ENCODE measurements around the gene GALNTL6. TPM values are rescaled to one million over a fixed set of nuclear protein-coding genes. Genes with fewer than 3 reads are reported as not detected.

Gene GALNTL6
- total RNA-seq, 2 donors from 2014 or later = 0.71 TPM; not detected in 1

DNA sequence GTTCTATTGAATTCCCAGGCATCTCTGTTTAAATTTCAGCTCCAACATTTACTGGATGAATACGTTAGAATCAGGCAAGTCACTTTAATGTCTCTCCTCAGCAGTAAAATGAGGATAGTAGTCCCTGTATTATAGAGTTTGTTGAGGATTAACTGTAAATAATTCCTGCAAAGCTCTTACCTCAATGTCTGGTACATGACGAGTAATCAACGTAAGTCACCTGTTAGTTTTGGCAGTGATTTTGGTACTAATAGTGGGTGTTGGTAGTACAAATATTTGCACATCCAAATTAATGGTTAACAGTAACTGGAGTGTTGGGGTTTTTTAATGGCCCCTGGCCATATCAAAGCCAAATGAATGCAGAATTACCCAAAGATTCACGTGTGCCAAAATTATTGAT is 1165.6 kb downstream of the GALNTL6 start:
- H3K36me3 Mint-ChIP-seq (ENCODE audit: low read depth) = no peaks in the 10 kb centered on the region
- no peak overlapping the region for H3K9ac ChIP-seq (ENCODE audit: extremely low read depth, low read length, poor library complexity, severe bottlenecking)
- no peaks in the 10 kb centered on the region for H3K36me3 ChIP-seq (ENCODE audit: control insufficient read depth, insufficient read depth, low read length)
- H3K4me3 ChIP-seq (ENCODE audit: low read length) = no peak overlapping the region
- H3K9me3 Mint-ChIP-seq = peaks cover 5% of the 10 kb centered on the region
- no peak for DNase-seq
- 95 to 100% methylated on average over 1 to 4 of the region's 4 CpGs for WGBS, 2 experiments (ENCODE audit: insufficient coverage in 1 of 2, insufficient read length in 1 of 2)
- H3K27me3 Mint-ChIP-seq (ENCODE audit: insufficient read depth) = no peaks in the 10 kb centered on the region
- H3K27ac ChIP-seq (ENCODE audit: low read depth, low read length) = no peak overlapping the region
- no peak overlapping the region for H3K27ac Mint-ChIP-seq
- no peaks in the 10 kb centered on the region for H3K4me1 Mint-ChIP-seq
- H3K4me3 Mint-ChIP-seq = no peak overlapping the region
- H3K9me3 ChIP-seq (ENCODE audit: control insufficient read depth, low read length) = no peaks in the 10 kb centered on the region
- H3K4me1 ChIP-seq (ENCODE audit: control insufficient read depth, insufficient read depth, low read length) = no peaks in the 10 kb centered on the region
- TF ChIP-seq, protein P1, sequence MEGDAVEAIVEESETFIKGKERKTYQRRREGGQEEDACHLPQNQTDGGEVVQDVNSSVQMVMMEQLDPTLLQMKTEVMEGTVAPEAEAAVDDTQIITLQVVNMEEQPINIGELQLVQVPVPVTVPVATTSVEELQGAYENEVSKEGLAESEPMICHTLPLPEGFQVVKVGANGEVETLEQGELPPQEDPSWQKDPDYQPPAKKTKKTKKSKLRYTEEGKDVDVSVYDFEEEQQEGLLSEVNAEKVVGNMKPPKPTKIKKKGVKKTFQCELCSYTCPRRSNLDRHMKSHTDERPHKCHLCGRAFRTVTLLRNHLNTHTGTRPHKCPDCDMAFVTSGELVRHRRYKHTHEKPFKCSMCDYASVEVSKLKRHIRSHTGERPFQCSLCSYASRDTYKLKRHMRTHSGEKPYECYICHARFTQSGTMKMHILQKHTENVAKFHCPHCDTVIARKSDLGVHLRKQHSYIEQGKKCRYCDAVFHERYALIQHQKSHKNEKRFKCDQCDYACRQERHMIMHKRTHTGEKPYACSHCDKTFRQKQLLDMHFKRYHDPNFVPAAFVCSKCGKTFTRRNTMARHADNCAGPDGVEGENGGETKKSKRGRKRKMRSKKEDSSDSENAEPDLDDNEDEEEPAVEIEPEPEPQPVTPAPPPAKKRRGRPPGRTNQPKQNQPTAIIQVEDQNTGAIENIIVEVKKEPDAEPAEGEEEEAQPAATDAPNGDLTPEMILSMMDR (conservative IDR thresholded peaks at IDR 0.05) = no peak
- H3K27me3 ChIP-seq (ENCODE audit: control insufficient read depth, insufficient read depth, low read length, poor library complexity, severe bottlenecking) = no peaks in the 10 kb centered on the region

GRCh38 chr4:172979332-172979731 is 1166.1 kb downstream of the GALNTL6 start:
- H3K4me3 Mint-ChIP-seq = no peak overlapping the region
- WGBS, 2 experiments (ENCODE audit: insufficient coverage in 1 of 2, insufficient read length in 1 of 2) = 87% methylated on average over 1 of the region's 1 CpG; no CpG with 5 or more reads in 1 of the 2 experiments
- H3K36me3 ChIP-seq (ENCODE audit: control insufficient read depth, insufficient read depth, low read length) = no peaks in the 10 kb centered on the region
- H3K4me3 ChIP-seq (ENCODE audit: low read length) = no peak overlapping the region
- no peak for DNase-seq
- H3K27ac ChIP-seq (ENCODE audit: low read depth, low read length) = no peak overlapping the region
- no peaks in the 10 kb centered on the region for H3K4me1 Mint-ChIP-seq
- no peaks in the 10 kb centered on the region for H3K27me3 Mint-ChIP-seq (ENCODE audit: insufficient read depth)
- H3K27me3 ChIP-seq (ENCODE audit: control insufficient read depth, insufficient read depth, low read length, poor library complexity, severe bottlenecking) = no peaks in the 10 kb centered on the region
- peaks cover 5% of the 10 kb centered on the region for H3K9me3 Mint-ChIP-seq
- no peak overlapping the region for H3K9ac ChIP-seq (ENCODE audit: extremely low read depth, low read length, poor library complexity, severe bottlenecking)
- H3K4me1 ChIP-seq (ENCODE audit: control insufficient read depth, insufficient read depth, low read length) = no peaks in the 10 kb centered on the region
- no peaks in the 10 kb centered on the region for H3K36me3 Mint-ChIP-seq (ENCODE audit: low read depth)
- H3K9me3 ChIP-seq (ENCODE audit: control insufficient read depth, low read length) = no peaks in the 10 kb centered on the region
- TF ChIP-seq, protein P1 (conservative IDR thresholded peaks at IDR 0.05) = no peak
- H3K27ac Mint-ChIP-seq = no peak overlapping the region

GRCh38 chr4:172980219-172980618 is 1167.0 kb downstream of the GALNTL6 start:
- no peak overlapping the region for H3K4me3 Mint-ChIP-seq
- TF ChIP-seq, protein P1 (conservative IDR thresholded peaks at IDR 0.05) = no peak
- Histone ChIP-seq H3K27ac (ENCODE audit: low read depth, low read length) (no peak overlapping the region), H3K4me3 (ENCODE audit: low read length) (no peak overlapping the region), H3K36me3 (ENCODE audit: control insufficient read depth, insufficient read depth, low read length) (no peaks in the 10 kb centered on the region), H3K9me3 (ENCODE audit: control insufficient read depth, low read length) (no peaks in the 10 kb centered on the region), H3K27me3 (ENCODE audit: control insufficient read depth, insufficient read depth, low read length, poor library complexity, severe bottlenecking) (no peaks in the 10 kb centered on the region), H3K9ac (ENCODE audit: extremely low read depth, low read length, poor library complexity, severe bottlenecking) (no peak overlapping the region), H3K4me1 (ENCODE audit: control insufficient read depth, insufficient read depth, low read length) (no peaks in the 10 kb centered on the region)
- H3K4me1 Mint-ChIP-seq = no peaks in the 10 kb centered on the region
- H3K36me3 Mint-ChIP-seq (ENCODE audit: low read depth) = no peaks in the 10 kb centered on the region
- DNase-seq = no peak
- 96 to 100% methylated on average over 3 of the region's 3 CpGs for WGBS, 2 experiments (ENCODE audit: insufficient coverage in 1 of 2, insufficient read length in 1 of 2)
- no peaks in the 10 kb centered on the region for H3K27me3 Mint-ChIP-seq (ENCODE audit: insufficient read depth)
- peaks cover 5% of the 10 kb centered on the region for H3K9me3 Mint-ChIP-seq
- H3K27ac Mint-ChIP-seq = no peak overlapping the region

Data from endodermal cell (in vitro differentiated cells).